HG03196 (cell line): ENCODE data around the gene GBP5.

ENCODE experiments used
- ATAC-seq: cut with Tn5 transposase; IDR thresholded peaks from one replicate; pipeline ENCODE4 v1.9.1; 2021; ENCODE audit not compliant: unreplicated experiment

Gene GBP5

GRCh38 chr1:89272269-89273041 lies at the start of gene GBP5:
TSS of gene GBP5 (minus strand) at chr1:89272860. CDS start at chr1:89269555, 3,305 bp downstream.
- peak; percentile 72 for ATAC-seq

- ATAC-seq: no peak
Observed at GRCh38 chr1:89322402-89322801, 49.7 kb upstream of the GBP5 start.

- no peak for ATAC-seq
Observed at GRCh38 chr1:89312572-89312971, 39.9 kb upstream of the GBP5 start.

GRCh38 chr1:89311757-89312156 lies 39.1 kb upstream of the GBP5 start:
- ATAC-seq: no peak

- ATAC-seq: peak; percentile 6
Observed at GRCh38 chr1:89310976-89311375, 38.3 kb upstream of the GBP5 start.

GRCh38 chr1:89310505-89310904 lies 37.8 kb upstream of the GBP5 start:
- peak; percentile 78 for ATAC-seq

- no peak for ATAC-seq
Observed at GRCh38 chr1:89309828-89310227, 37.2 kb upstream of the GBP5 start.

GRCh38 chr1:89306273-89306672 lies 33.6 kb upstream of the GBP5 start:
- no peak for ATAC-seq

- ATAC-seq: no peak
Observed at GRCh38 chr1:89305493-89305892, 32.8 kb upstream of the GBP5 start.

GRCh38 chr1:89304572-89305230 lies 32.0 kb upstream of the GBP5 start:
- ATAC-seq: no peak

- no peak for ATAC-seq
Observed at GRCh38 chr1:89302697-89303332, 30.2 kb upstream of the GBP5 start.

- peak; percentile 94 for ATAC-seq
Observed at GRCh38 chr1:89299739-89300463, 27.2 kb upstream of the GBP5 start.

- peak; percentile 44 for ATAC-seq
Observed at GRCh38 chr1:89298461-89298860, 25.8 kb upstream of the GBP5 start.

GRCh38 chr1:89295187-89295586 lies 22.5 kb upstream of the GBP5 start:
- no peak for ATAC-seq

- ATAC-seq: no peak
Observed at GRCh38 chr1:89291276-89291675, 18.6 kb upstream of the GBP5 start.

GRCh38 chr1:89288051-89288340 lies 15.3 kb upstream of the GBP5 start:
- ATAC-seq: no peak

- no peak for ATAC-seq
Observed at GRCh38 chr1:89287181-89288050, 14.8 kb upstream of the GBP5 start.

GRCh38 chr1:89286549-89287180 lies 14.0 kb upstream of the GBP5 start:
- ATAC-seq: peak; percentile 88

GRCh38 chr1:89285745-89286380 lies 13.2 kb upstream of the GBP5 start:
- no peak for ATAC-seq
